ENCODE measurements around the gene ZNF148. TPM values are rescaled to one million over a fixed set of nuclear protein-coding genes. Genes with fewer than 3 reads are reported as not detected.
A peak's percentile ranks its signal among the peaks of the same experiment; 100 is the strongest.

The ZNF148 gene
- 10 to 100 TPM; 33.8 to 37.8 TPM for total RNA-seq
- polyA plus RNA-seq (2013, experiment 1 of 2) = 20.2 TPM
- 20.1 TPM for polyA plus RNA-seq (2013, experiment 2 of 2)
- long read RNA-seq, experiment 1, full-length matches to known transcripts = 1 of 5 reads
- long read RNA-seq, experiment 1, partial matches to known transcripts = 0 of 5 reads
- long read RNA-seq, experiment 1, other reads (novel, unspliced or antisense) = 4 of 5 reads
- long read RNA-seq, experiment 2, full-length matches to known transcripts = 18 of 32 reads
- long read RNA-seq, experiment 2, partial matches to known transcripts = 4 of 32 reads
- long read RNA-seq, experiment 2, other reads (novel, unspliced or antisense) = 10 of 32 reads
- long read RNA-seq, experiment 3, full-length matches to known transcripts = 59 of 76 reads
- long read RNA-seq, experiment 3, partial matches to known transcripts = 3 of 76 reads
- long read RNA-seq, experiment 3, other reads (novel, unspliced or antisense) = 14 of 76 reads
- long read RNA-seq, experiment 4, full-length matches to known transcripts = 10 of 15 reads
- long read RNA-seq, experiment 4, partial matches to known transcripts = 2 of 15 reads
- long read RNA-seq, experiment 4, other reads (novel, unspliced or antisense) = 3 of 15 reads

GRCh38 chr3:125374996-125375941 is at the start of gene ZNF148:
ZNF148 (minus strand) TSS chr3:125375325; CDS start chr3:125313640, 61,685 bp downstream.
- 0 to 2% methylated on average over 15 to 43 of the region's 69 CpGs for WGBS, 2 experiments (ENCODE audit: insufficient coverage in 1 of 2, insufficient read length in 1 of 2)
- H3K9me3 ChIP-seq (ENCODE audit: control insufficient read depth, low read length) = no peaks in the 10 kb centered on the region
- H3K27ac ChIP-seq (ENCODE audit: low read depth, low read length) = peak within 1 kb of the TSS; percentile 78
- Mint-ChIP-seq H3K9me3 (no peaks in the 10 kb centered on the region), H3K4me3 (peak within 1 kb of the TSS; percentile 87), H3K27ac (peak within 1 kb of the TSS; percentile 92), H3K27me3 (ENCODE audit: insufficient read depth) (peaks cover 8% of the 10 kb centered on the region), H3K4me1 (peaks cover 12% of the 10 kb centered on the region), H3K36me3 (ENCODE audit: low read depth) (peaks cover 12% of the 10 kb centered on the region)
- H3K4me3 ChIP-seq (ENCODE audit: low read length) = peak within 1 kb of the TSS; percentile 99
- peak within 1 kb of the TSS; percentile 88 for H3K9ac ChIP-seq (ENCODE audit: extremely low read depth, low read length, poor library complexity, severe bottlenecking)
- H3K27me3 ChIP-seq (ENCODE audit: control insufficient read depth, insufficient read depth, low read length, poor library complexity, severe bottlenecking) = no peaks in the 10 kb centered on the region
- no peaks in the 10 kb centered on the region for H3K4me1 ChIP-seq (ENCODE audit: control insufficient read depth, insufficient read depth, low read length)
- no peaks in the 10 kb centered on the region for H3K36me3 ChIP-seq (ENCODE audit: control insufficient read depth, insufficient read depth, low read length)
- DNase-seq = peak; percentile 96
- TF ChIP-seq CTCF (conservative IDR thresholded peaks at IDR 0.05) = no peak

- Histone ChIP-seq H3K4me1 (ENCODE audit: control insufficient read depth, insufficient read depth, low read length) (peaks cover 4% of the 10 kb centered on the region), H3K9me3 (ENCODE audit: control insufficient read depth, low read length) (peaks cover 20% of the 10 kb centered on the region), H3K9ac (ENCODE audit: extremely low read depth, low read length, poor library complexity, severe bottlenecking) (no peak overlapping the region), H3K4me3 (ENCODE audit: low read length) (no peak overlapping the region), H3K36me3 (ENCODE audit: control insufficient read depth, insufficient read depth, low read length) (no peaks in the 10 kb centered on the region), H3K27ac (ENCODE audit: low read depth, low read length) (no peak overlapping the region), H3K27me3 (ENCODE audit: control insufficient read depth, insufficient read depth, low read length, poor library complexity, severe bottlenecking) (no peaks in the 10 kb centered on the region)
- no peak for TF ChIP-seq CTCF (conservative IDR thresholded peaks at IDR 0.05)
- no peaks in the 10 kb centered on the region for H3K36me3 Mint-ChIP-seq (ENCODE audit: low read depth)
- WGBS, 2 experiments (ENCODE audit: insufficient coverage in 1 of 2, insufficient read length in 1 of 2) = 94% methylated on average over 3 of the region's 4 CpGs
- H3K4me3 Mint-ChIP-seq = no peak overlapping the region
- no peak for DNase-seq
- peaks cover 1% of the 10 kb centered on the region for H3K27me3 Mint-ChIP-seq (ENCODE audit: insufficient read depth)
- H3K4me1 Mint-ChIP-seq = peaks cover 6% of the 10 kb centered on the region
- H3K9me3 Mint-ChIP-seq = peaks cover 15% of the 10 kb centered on the region
- H3K27ac Mint-ChIP-seq = no peak overlapping the region
These were observed 43.2 kb upstream of the ZNF148 start for GRCh38 chr3:125418306-125418705.

- Mint-ChIP-seq H3K36me3 (ENCODE audit: low read depth) (no peaks in the 10 kb centered on the region), H3K4me1 (peaks cover 6% of the 10 kb centered on the region), H3K27me3 (ENCODE audit: insufficient read depth) (peaks cover 9% of the 10 kb centered on the region), H3K9me3 (peaks cover 15% of the 10 kb centered on the region), H3K27ac (peak overlapping the region; percentile 58), H3K4me3 (no peak overlapping the region)
- Histone ChIP-seq H3K36me3 (ENCODE audit: control insufficient read depth, insufficient read depth, low read length) (no peaks in the 10 kb centered on the region), H3K9me3 (ENCODE audit: control insufficient read depth, low read length) (peaks cover 14% of the 10 kb centered on the region), H3K9ac (ENCODE audit: extremely low read depth, low read length, poor library complexity, severe bottlenecking) (no peak overlapping the region), H3K4me3 (ENCODE audit: low read length) (no peak overlapping the region), H3K4me1 (ENCODE audit: control insufficient read depth, insufficient read depth, low read length) (peaks cover 4% of the 10 kb centered on the region), H3K27ac (ENCODE audit: low read depth, low read length) (no peak overlapping the region), H3K27me3 (ENCODE audit: control insufficient read depth, insufficient read depth, low read length, poor library complexity, severe bottlenecking) (no peaks in the 10 kb centered on the region)
- no peak for TF ChIP-seq CTCF (conservative IDR thresholded peaks at IDR 0.05)
- 96% methylated on average over 3 of the region's 3 CpGs; no CpG with 5 or more reads in 1 of the 2 experiments for WGBS, 2 experiments (ENCODE audit: insufficient coverage in 1 of 2, insufficient read length in 1 of 2)
- no peak for DNase-seq
These were observed 41.1 kb upstream of the ZNF148 start for GRCh38 chr3:125416235-125416634.
